Right ventricle myocardium superior (tissue), 1 donor: ENCODE measurements around the gene PSG2. TPM values are rescaled to one million over a fixed set of nuclear protein-coding genes. Genes with fewer than 3 reads are reported as not detected.
"Not testable (repeated sequence)": the region's sequence is repeated elsewhere in the genome, so short reads cannot be mapped to it uniquely, and the experiment has no call there.

Experiments used
- ATAC-seq: fragments of 200-7000 bp; cut with Tn5 transposase; one replicate; pipeline ENCODE4 v1.9.1; 2020; ENCODE audit warnings: mild to moderate bottlenecking; ENCODE audit not compliant: poor library complexity
- DNase-seq: peaks from one replicate; pipeline ENCODE4 v3.0.0-alpha.2; 2020
- intact Hi-C: fragments of 100-400 bp; cut with DNase I; formaldehyde crosslinking; loops from one replicate; pipeline ENCODE4 v1.11.2; 2022
- total RNA-seq: library from RNA; stranded (reverse); fragmentation: NEBNext Ultra II Directional; extraction: Animal tissue kit (Norgen Biotek cat#: 25700); gene quantifications from one replicate; pipeline ENCODE4 v1.2.1, GENCODE V29; 2021
- donor health status: DM: no; HTN: yes; CAD: no; lungs with severe emphysema.

The PSG2 gene
- total RNA-seq, 1 donor from 2014 or later = not detected

- DNase-seq, intact Hi-C loops, ATAC-seq: not testable (repeated sequence)
These were observed 60.9 kb downstream of the PSG2 start for GRCh38 chr19:43021629-43022028.

- DNase-seq, ATAC-seq, intact Hi-C loops: not testable (repeated sequence)
These were observed 62.9 kb downstream of the PSG2 start for GRCh38 chr19:43019588-43019987.

Other genes with a start within 250 kb of the PSG2 start
- not detected for gene PSG1, start 203.0 kb downstream of the PSG2 start, total RNA-seq
- not detected for gene PSG6, start 164.8 kb downstream of the PSG2 start, total RNA-seq
- gene PSG7, start 145.5 kb downstream of the PSG2 start, total RNA-seq = not detected
- gene PSG11, start 56.2 kb downstream of the PSG2 start, total RNA-seq = not detected
- not detected for gene PSG5, start 103.8 kb upstream of the PSG2 start, total RNA-seq
- not detected for gene PSG4, start 122.9 kb upstream of the PSG2 start, total RNA-seq
- not detected for gene PSG9, start 186.8 kb upstream of the PSG2 start, total RNA-seq